ENCODE results near the gene ADAMTS3. TPM values are rescaled to one million over a fixed set of nuclear protein-coding genes. Genes with fewer than 3 reads are reported as not detected.
"Not testable (repeated sequence)": the region's sequence is repeated elsewhere in the genome, so short reads cannot be mapped to it uniquely, and the experiment has no call there.

ADAMTS3 gene
- total RNA-seq, 2 experiments from 2014 or later, result not detected

DNA sequence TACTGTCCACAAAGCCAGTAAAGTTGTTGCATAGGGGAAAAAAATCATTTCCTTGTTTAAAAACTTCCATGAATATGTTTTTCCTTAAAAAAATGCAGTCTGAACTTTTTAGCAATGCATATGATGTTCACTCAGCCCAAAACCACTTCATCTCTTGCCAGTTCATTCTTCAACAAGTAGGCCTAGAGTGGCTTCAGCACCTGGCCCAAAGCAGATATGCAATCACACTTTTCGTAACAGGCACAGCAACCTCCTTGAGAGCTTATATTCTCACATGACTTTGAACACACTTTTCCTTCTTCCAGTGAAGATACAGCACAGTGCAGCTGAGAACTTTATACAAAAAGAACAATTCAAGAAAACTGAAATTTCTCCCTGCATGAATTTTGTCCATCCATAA is 128.6 kb downstream of the ADAMTS3 start:
- no peak for DNase-seq
- Mint-ChIP-seq H3K27ac (no peak overlapping the region), H3K4me1 (no peaks in the 10 kb centered on the region), H3K27me3 (peaks cover 4% of the 10 kb centered on the region), H3K9me3 (no peaks in the 10 kb centered on the region), H3K4me3 (no peak overlapping the region), H3K36me3 (no peaks in the 10 kb centered on the region)
- POLR2A ChIA-PET, result no interaction called here
- no peak for ATAC-seq (ENCODE audit: low read depth)

DNA sequence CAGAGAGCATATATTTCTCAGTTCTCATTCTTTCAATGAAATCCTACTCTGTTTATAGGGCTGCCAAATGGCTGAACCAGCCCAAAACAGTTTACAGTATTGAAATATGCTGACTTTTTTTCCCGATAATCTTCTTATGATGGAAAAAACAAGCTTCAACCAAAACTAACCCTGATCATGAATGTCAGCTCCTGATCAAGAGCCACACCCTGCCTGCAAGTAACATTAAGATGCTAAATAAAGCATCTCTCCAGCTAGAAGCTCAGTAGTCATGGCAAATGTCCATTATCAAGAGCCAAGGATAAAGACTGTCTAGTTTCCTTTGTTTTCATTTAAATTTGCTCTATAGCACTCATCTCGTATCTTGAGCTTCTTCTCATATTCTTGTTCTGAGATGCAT is 136.0 kb downstream of the ADAMTS3 start:
- POLR2A ChIA-PET, result no interaction called here
- no peaks in the 10 kb centered on the region for H3K9me3 Mint-ChIP-seq
- no peak overlapping the region for H3K27ac Mint-ChIP-seq
- no peaks in the 10 kb centered on the region for H3K36me3 Mint-ChIP-seq
- H3K27me3 Mint-ChIP-seq, result no peaks in the 10 kb centered on the region
- ATAC-seq (ENCODE audit: low read depth), result no peak
- no peak for DNase-seq
- H3K4me1 Mint-ChIP-seq, result no peaks in the 10 kb centered on the region
- H3K4me3 Mint-ChIP-seq, result no peak overlapping the region

DNA sequence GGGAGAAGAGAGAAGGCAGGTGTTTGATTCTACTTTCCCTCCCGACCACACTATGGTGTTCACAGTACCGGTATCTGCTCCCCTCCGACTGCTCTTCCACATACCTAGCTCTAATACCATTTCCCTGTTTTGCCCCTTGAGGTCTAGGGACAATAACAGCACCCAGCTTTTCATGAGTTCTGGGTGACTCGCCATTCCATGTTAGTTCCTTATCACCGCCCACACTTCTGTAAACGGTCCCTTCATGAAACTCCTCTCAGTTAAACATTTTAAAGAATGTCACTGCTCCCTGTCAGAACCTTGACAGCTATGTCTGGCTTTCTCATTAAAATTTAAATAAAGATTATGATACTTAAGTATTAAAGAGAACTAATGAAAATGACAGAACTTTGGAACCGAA is 136.7 kb downstream of the ADAMTS3 start:
- H3K27ac Mint-ChIP-seq, result no peak overlapping the region
- no peaks in the 10 kb centered on the region for H3K9me3 Mint-ChIP-seq
- no peaks in the 10 kb centered on the region for H3K36me3 Mint-ChIP-seq
- ATAC-seq (ENCODE audit: low read depth), result no peak
- no peak for DNase-seq
- no peaks in the 10 kb centered on the region for H3K4me1 Mint-ChIP-seq
- POLR2A ChIA-PET, result no interaction called here
- H3K27me3 Mint-ChIP-seq, result no peaks in the 10 kb centered on the region
- H3K4me3 Mint-ChIP-seq, result no peak overlapping the region

DNA sequence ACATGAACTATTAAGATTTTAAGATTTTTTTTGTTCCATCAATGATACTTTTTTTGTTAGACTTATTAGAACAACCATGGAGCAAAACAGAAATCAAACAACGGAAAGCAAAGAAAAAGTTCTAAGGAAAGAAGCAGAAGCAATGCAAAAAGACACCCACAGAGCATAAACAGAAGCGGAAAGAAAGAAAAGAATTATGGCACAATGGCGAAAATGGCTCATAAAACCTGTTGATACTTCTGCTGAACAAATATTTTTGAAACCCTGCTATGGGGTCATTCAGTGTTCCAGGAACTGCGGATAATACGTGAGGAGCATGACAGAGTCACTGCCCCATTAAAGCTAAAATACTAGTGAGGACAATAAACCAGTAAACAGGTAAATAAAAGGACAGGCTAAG is 138.0 kb downstream of the ADAMTS3 start:
- no peak for ATAC-seq (ENCODE audit: low read depth)
- Mint-ChIP-seq H3K36me3 (no peaks in the 10 kb centered on the region), H3K27me3 (no peaks in the 10 kb centered on the region), H3K9me3 (no peaks in the 10 kb centered on the region), H3K4me3 (no peak overlapping the region), H3K4me1 (no peaks in the 10 kb centered on the region), H3K27ac (no peak overlapping the region)
- POLR2A ChIA-PET, result no interaction called here
- DNase-seq, result no peak

DNA sequence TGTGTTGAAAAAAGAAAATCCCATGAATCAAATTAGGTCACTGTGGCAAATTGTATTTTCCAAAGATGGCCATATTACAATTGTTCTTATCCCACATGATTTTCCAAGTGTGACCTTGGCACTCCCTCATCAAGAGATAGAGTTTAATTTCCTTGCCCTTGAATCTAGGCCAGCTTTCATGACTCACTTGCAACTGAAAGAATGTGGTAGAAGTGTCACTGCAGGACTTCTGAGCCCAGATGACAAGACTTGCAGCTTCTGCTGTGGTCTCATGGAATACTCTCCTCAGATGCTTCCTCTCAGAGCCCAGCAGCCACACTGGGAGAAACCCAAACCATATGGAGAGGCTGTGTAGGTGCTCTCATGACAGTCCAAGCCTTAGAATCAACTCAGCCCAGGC is 139.0 kb downstream of the ADAMTS3 start:
- POLR2A ChIA-PET, result no interaction called here
- Mint-ChIP-seq H3K27ac (no peak overlapping the region), H3K9me3 (no peaks in the 10 kb centered on the region), H3K4me1 (no peaks in the 10 kb centered on the region), H3K36me3 (no peaks in the 10 kb centered on the region), H3K27me3 (no peaks in the 10 kb centered on the region), H3K4me3 (no peak overlapping the region)
- no peak for ATAC-seq (ENCODE audit: low read depth)
- no peak for DNase-seq

DNA sequence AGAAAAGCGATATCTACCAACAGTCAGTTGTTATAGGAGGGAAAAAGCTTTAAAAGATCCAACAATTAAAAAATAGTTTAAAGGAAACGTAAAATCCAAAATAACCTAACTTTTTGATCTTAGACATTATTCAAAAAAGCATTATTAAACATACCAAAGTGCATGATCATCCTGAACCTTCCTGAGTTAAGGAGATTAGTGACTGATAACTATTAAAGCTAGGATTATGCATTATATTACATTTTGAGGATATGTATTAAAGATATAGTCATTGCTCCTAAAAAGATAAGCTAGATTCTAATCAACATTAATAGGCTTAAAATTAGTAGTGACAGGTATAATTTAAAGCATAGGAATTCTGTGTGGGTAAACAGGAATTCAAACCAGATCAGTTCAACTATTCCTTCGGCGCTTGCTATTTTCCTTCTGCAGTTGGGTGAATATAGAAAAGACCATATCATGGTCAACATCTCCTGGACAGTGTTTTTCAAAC is 139.6 kb downstream of the ADAMTS3 start:
- ATAC-seq (ENCODE audit: low read depth), result no peak
- POLR2A ChIA-PET, result no interaction called here
- Mint-ChIP-seq H3K4me3 (no peak overlapping the region), H3K27ac (no peak overlapping the region), H3K9me3 (no peaks in the 10 kb centered on the region), H3K27me3 (no peaks in the 10 kb centered on the region), H3K4me1 (no peaks in the 10 kb centered on the region), H3K36me3 (no peaks in the 10 kb centered on the region)
- DNase-seq, result no peak

DNA sequence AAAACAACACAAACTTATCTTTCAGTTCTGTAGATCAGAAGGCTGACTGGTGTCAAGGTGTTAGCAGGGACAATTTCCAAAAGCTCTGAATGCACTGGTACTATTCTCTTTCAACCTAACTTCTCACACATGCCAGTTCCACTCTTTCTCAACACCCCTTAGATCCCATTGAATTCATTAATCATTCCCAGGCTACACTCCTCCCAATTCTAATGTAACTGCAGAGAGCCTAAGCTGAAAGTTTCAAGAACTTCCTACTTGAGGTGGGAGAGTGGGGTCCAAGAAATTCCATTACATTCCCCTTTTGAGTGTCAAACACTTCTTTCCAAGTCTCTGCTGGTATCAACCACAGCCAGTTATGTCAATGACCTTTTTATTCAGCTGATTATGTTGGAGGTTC is 142.0 kb downstream of the ADAMTS3 start:
- ATAC-seq (ENCODE audit: low read depth) (no peak), DNase-seq (no peak)
- Mint-ChIP-seq H3K9me3 (no peaks in the 10 kb centered on the region), H3K4me1 (no peaks in the 10 kb centered on the region), H3K4me3 (no peak overlapping the region), H3K27ac (no peak overlapping the region), H3K27me3 (no peaks in the 10 kb centered on the region), H3K36me3 (no peaks in the 10 kb centered on the region)
- POLR2A ChIA-PET, result no interaction called here

DNA sequence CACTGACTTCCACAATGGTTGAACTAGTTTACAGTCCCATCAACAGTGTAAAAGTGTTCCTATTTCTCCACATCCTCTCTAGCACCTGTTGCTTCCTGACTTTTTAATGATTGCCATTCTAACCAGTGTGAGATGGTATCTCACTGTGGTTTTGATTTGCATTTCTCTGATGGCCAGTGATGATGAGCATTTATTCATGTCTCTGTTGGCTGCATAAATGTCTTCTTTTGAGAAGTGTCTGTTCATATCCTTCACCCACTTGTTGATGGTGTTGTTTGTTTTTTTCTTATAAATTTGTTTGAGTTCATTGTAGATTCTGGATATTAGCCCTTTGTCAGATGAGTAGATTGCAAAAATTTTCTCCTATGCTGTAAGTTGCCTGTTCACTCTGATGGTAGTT is 143.1 kb downstream of the ADAMTS3 start:
- not testable (repeated sequence) for H3K9me3 Mint-ChIP-seq, DNase-seq

DNA sequence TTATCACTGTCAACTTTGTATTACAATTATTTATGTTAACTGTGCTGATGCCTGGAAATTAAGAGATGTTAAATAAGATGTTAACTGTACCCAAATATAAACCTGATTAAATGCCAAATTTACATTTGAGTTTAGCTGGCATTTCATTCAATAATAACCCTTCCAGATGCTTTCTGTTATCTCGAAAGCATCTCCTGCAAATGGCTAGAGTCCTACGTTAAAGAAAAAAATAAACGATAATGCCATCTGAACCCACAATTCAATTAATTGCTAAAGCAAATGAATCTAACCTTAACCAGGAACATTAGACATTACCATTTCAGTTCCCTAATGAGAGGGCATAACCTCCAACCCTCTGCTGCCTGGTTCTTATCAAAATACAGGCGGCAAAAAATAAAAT is 145.0 kb downstream of the ADAMTS3 start:
- Mint-ChIP-seq H3K27ac (no peak overlapping the region), H3K27me3 (no peaks in the 10 kb centered on the region), H3K4me1 (no peaks in the 10 kb centered on the region), H3K4me3 (no peak overlapping the region), H3K36me3 (no peaks in the 10 kb centered on the region), H3K9me3 (no peaks in the 10 kb centered on the region)
- DNase-seq, result no peak
- POLR2A ChIA-PET, result no interaction called here
- no peak for ATAC-seq (ENCODE audit: low read depth)

More for the DNA sequence above, 143.1 kb downstream of the ADAMTS3 start:
- H3K27me3 Mint-ChIP-seq; H3K4me3 Mint-ChIP-seq; H3K4me1 Mint-ChIP-seq; POLR2A ChIA-PET; ATAC-seq (ENCODE audit: low read depth); H3K36me3 Mint-ChIP-seq; H3K27ac Mint-ChIP-seq: not testable (repeated sequence)

DNA sequence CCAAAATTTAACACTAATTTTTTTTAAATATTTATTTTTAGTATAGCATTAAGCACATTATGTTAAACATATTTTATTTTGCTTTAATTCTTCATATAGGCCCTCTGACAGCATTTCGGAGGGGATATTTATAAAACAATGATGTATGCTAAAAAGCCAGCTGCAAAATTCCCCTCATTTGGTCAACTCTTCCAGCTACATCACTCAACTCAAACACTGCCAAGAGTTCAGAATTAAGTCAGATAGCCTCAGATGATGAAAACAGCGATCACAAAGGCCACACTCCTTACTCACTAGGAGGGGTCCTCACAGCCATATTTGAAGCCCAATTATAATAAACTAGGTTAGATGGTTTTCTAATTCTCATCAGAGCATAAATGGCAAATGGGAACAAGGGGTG is 146.6 kb downstream of the ADAMTS3 start:
- Mint-ChIP-seq H3K4me1 (no peaks in the 10 kb centered on the region), H3K4me3 (no peak overlapping the region), H3K9me3 (no peaks in the 10 kb centered on the region), H3K27me3 (no peaks in the 10 kb centered on the region), H3K36me3 (no peaks in the 10 kb centered on the region), H3K27ac (no peak overlapping the region)
- POLR2A ChIA-PET, result no interaction called here
- no peak for ATAC-seq (ENCODE audit: low read depth)
- no peak for DNase-seq

DNA sequence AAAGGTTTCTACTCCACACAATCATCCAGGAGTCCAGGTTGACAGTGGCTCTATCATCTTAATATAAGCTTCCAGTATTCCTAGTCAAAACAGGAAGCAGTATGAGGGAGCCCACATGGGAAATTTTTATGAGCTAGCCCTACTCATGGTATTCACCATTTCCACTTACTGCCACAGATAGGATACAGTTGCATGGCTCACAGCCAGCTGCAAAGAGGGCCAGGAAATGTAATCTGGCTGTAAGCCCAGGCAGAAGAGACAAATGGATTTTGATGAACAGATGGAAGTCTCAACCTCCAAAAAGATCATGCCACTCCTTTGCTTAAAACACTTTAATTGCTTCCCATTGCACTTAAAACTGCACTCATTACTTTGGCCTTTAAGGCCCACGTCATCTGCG is 150.6 kb downstream of the ADAMTS3 start:
- no peak overlapping the region for H3K27ac Mint-ChIP-seq
- H3K27me3 Mint-ChIP-seq, result no peaks in the 10 kb centered on the region
- H3K36me3 Mint-ChIP-seq, result no peaks in the 10 kb centered on the region
- ATAC-seq (ENCODE audit: low read depth) (no peak), DNase-seq (no peak)
- H3K9me3 Mint-ChIP-seq, result no peaks in the 10 kb centered on the region
- no peaks in the 10 kb centered on the region for H3K4me1 Mint-ChIP-seq
- H3K4me3 Mint-ChIP-seq, result no peak overlapping the region
- POLR2A ChIA-PET, result no interaction called here

DNA sequence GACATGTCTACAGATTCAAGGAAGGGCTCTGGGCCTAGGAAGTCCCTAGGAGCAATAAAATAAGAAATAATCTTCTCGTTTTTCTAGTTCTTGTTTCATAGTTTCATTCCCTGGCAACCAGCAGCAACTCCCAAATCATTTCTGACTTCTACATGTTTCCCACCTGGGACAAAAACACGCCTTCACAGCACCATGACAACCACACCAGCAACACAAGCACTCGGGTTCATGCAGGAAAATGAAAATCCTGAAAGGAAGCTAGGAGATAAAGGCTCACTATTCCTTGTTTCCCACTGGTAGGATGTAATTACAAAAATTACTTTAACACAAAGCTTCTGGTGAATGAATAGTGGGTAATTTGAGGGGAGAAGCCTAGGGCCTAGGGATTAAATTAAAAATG is 158.9 kb downstream of the ADAMTS3 start:
- ATAC-seq (ENCODE audit: low read depth) (no peak), DNase-seq (no peak)
- POLR2A ChIA-PET, result no interaction called here
- Mint-ChIP-seq H3K27me3 (no peaks in the 10 kb centered on the region), H3K4me3 (no peak overlapping the region), H3K27ac (no peak overlapping the region), H3K9me3 (no peaks in the 10 kb centered on the region), H3K4me1 (no peaks in the 10 kb centered on the region), H3K36me3 (no peaks in the 10 kb centered on the region)

DNA sequence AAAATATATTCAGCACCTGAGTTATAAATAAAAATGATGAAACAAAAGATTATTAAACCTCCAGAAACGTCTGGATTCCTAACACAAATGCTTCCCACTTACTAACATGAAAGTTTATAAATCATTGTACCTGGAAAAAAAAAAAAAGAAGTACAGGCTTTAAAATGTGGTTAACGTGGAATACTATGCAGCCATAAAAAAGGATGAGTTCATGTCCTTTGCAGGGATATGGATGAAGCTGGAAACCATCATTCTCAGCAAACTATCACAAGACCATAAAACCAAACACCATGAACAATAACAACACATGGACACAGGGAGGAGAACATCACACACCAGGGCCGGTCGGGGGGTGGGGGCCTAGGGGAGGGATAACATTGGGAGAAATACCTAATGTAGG is 160.5 kb downstream of the ADAMTS3 start:
- POLR2A ChIA-PET, result no interaction called here
- ATAC-seq (ENCODE audit: low read depth) (no peak), DNase-seq (no peak)
- Mint-ChIP-seq H3K27me3 (no peaks in the 10 kb centered on the region), H3K4me1 (no peaks in the 10 kb centered on the region), H3K36me3 (no peaks in the 10 kb centered on the region), H3K4me3 (no peak overlapping the region), H3K27ac (no peak overlapping the region), H3K9me3 (no peaks in the 10 kb centered on the region)

DNA sequence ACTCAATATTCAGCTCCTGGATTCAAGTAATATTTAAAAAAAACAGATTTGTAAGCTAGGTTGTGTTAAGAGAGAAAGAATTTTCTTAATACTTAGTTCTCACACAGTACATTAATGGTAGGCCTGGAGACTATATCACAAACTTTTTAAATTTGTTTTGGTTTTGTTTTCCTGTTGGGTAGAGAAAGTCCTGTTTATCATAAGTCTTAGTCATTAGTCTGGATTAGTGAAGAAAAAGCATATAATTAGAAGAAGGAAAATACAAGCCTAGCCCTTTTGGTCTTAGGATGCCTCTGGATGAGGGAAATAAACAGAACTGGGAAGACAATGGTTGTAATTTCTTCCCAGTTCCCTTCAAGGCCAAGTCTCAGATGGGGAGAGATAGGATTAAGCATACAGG is 163.6 kb downstream of the ADAMTS3 start:
- Mint-ChIP-seq H3K4me1 (no peaks in the 10 kb centered on the region), H3K36me3 (no peaks in the 10 kb centered on the region), H3K27ac (no peak overlapping the region), H3K9me3 (no peaks in the 10 kb centered on the region), H3K4me3 (no peak overlapping the region), H3K27me3 (no peaks in the 10 kb centered on the region)
- no peak for ATAC-seq (ENCODE audit: low read depth)
- DNase-seq, result no peak
- POLR2A ChIA-PET, result no interaction called here

DNA sequence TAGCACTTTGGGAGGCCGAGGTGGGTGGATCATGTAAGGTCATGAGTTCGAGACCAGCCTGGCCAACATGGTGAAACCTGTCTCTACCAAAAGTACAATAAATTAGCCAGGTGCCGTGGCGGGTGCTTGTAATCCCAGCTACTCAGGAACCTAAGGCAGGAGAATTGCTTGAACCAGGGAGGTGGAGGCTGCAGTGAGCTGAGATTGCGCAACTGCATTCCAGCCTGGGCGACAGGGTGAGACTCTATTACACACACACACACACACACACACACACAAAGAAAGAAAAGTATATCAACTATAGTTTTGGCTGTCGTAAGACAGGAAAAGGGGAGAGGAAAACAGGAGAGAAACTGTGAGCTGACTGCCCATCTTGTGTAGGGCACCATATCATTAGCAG is 171.7 kb downstream of the ADAMTS3 start:
- Mint-ChIP-seq H3K27me3 (no peaks in the 10 kb centered on the region), H3K4me1 (no peaks in the 10 kb centered on the region), H3K27ac (no peak overlapping the region), H3K36me3 (no peaks in the 10 kb centered on the region), H3K9me3 (no peaks in the 10 kb centered on the region), H3K4me3 (no peak overlapping the region)
- no peak for ATAC-seq (ENCODE audit: low read depth)
- DNase-seq, result no peak
- POLR2A ChIA-PET, result no interaction called here

All from activated naive CD8-positive, alpha-beta T cell treated with anti-CD3 and anti-CD28 coated beads, Interleukin-2, amount 10 ng/mL, durations not matched to agents 7 days and 5 days (primary cell).